K562 (cell line): Measurements from ENCODE around the gene IDI2. TPM values are rescaled to one million over a fixed set of nuclear protein-coding genes. Genes with fewer than 3 reads are reported as not detected.

Experiments used
- ATF7 ChIP-seq: fragments of 450-650 bp; IDR thresholded peaks from 2 replicates; pipeline ENCODE4 v1.7.1; 2014; ENCODE audit warnings: mild to moderate bottlenecking, moderate library complexity
- C11orf30 ChIP-seq: fragments of 450-650 bp; IDR thresholded peaks from 2 replicates; pipeline ENCODE4 v1.6.1; 2016; ENCODE audit warnings: low read depth, mild to moderate bottlenecking
- CAMTA2 ChIP-seq: fragments of 250-450 bp; sonication (Bioruptor Pico); conservative IDR thresholded peaks from 2 replicates; pipeline ENCODE4 v1.5.1; 2022
- CTBP1 ChIP-seq: fragments of 450-650 bp; IDR thresholded peaks from 2 replicates; pipeline ENCODE4 v1.6.1; 2016; ENCODE audit warnings: borderline replicate concordance
- DMBX1 ChIP-seq: fragments of 250-450 bp; sonication (Bioruptor Pico); IDR thresholded peaks from 2 replicates; pipeline ENCODE4 v1.8.0; 2022; ENCODE audit warnings: inconsistent platforms, mild to moderate bottlenecking, moderate library complexity, borderline replicate concordance
- E2F1 ChIP-seq: sonication (generic); formaldehyde crosslinking; IDR thresholded peaks from 2 replicates; pipeline ENCODE4 v1.8.1; 2023; ENCODE audit warnings: mild to moderate bottlenecking, missing genetic modification reagents, moderate library complexity
- FOXO4 ChIP-seq: fragments of 450-650 bp; formaldehyde crosslinking; IDR thresholded peaks from 2 replicates; pipeline ENCODE4 v1.4.0; 2020; ENCODE audit warnings: mild to moderate bottlenecking, moderate library complexity
- HDGF ChIP-seq: fragments of 450-650 bp; IDR thresholded peaks from 2 replicates; pipeline ENCODE4 v1.6.1; 2016
- KLF1 ChIP-seq: fragments of 450-650 bp; IDR thresholded peaks from 2 replicates; pipeline ENCODE4 v1.6.1; 2016; ENCODE audit warnings: missing genetic modification characterization, missing compliant biosample characterization
- KLF10 ChIP-seq: fragments of 250-450 bp; sonication (Bioruptor Pico); IDR thresholded peaks from 2 replicates; pipeline ENCODE4 v1.6.1; 2021; ENCODE audit warnings: matching md5 sums
- MAZ ChIP-seq, 2 experiments: fragments of 450-650 bp in 1 of 2; sonication (generic) in 1 of 2; formaldehyde crosslinking; IDR thresholded peaks in 1 of 2; conservative IDR thresholded peaks in 1 of 2; 2 replicates each; pipeline versions ENCODE4 v1.4.0 to v1.5.0; 2020; ENCODE audit warnings: mild to moderate bottlenecking in 1 of 2, missing genetic modification reagents in 1 of 2
- NFIC ChIP-seq: fragments of 450-650 bp; IDR thresholded peaks from 2 replicates; pipeline ENCODE4 v1.6.1; 2017; ENCODE audit warnings: mild to moderate bottlenecking, inconsistent platforms
- RB1 ChIP-seq: fragments of 450-650 bp; IDR thresholded peaks from 2 replicates; pipeline ENCODE4 v1.6.1; 2017; ENCODE audit warnings: low read depth, mild to moderate bottlenecking
- SAP30 ChIP-seq: fragments of 200-600 bp; sonication (generic); IDR thresholded peaks from 2 replicates; pipeline ENCODE4 v1.6.1; 2012; ENCODE audit warnings: borderline replicate concordance, low read depth, mild to moderate bottlenecking, moderate library complexity, low read length, control low read depth, inconsistent platforms; ENCODE audit not compliant: insufficient read depth, poor library complexity, severe bottlenecking
- SIN3B ChIP-seq: fragments of 450-650 bp; IDR thresholded peaks from 2 replicates; pipeline ENCODE4 v1.6.1; 2017; ENCODE audit warnings: low read depth, mild to moderate bottlenecking, moderate library complexity
- SUPT5H ChIP-seq: fragments of 450-650 bp; IDR thresholded peaks from 2 replicates; pipeline ENCODE4 v1.6.1; 2016
- TAF1 ChIP-seq: IDR thresholded peaks from 2 replicates; pipeline ENCODE4 v1.6.1; 2011; ENCODE audit warnings: mild to moderate bottlenecking, low read length, moderate library complexity; ENCODE audit not compliant: insufficient read depth, control insufficient read depth, severe bottlenecking; ENCODE audit errors: extremely low read depth
- ZBTB1 ChIP-seq: sonication (generic); formaldehyde crosslinking; IDR thresholded peaks from 2 replicates; pipeline ENCODE4 v1.8.1; 2023; ENCODE audit warnings: missing genetic modification reagents, low read depth, mild to moderate bottlenecking, borderline replicate concordance
- ZNF507 ChIP-seq: conservative IDR thresholded peaks from 2 replicates; pipeline ENCODE4 v1.6.1; 2017; ENCODE audit warnings: missing genetic modification characterization, missing compliant biosample characterization
- ZNF609 ChIP-seq: sonication (generic); formaldehyde crosslinking; IDR thresholded peaks from 2 replicates; pipeline ENCODE4 v1.8.1; 2023; ENCODE audit warnings: missing genetic modification reagents, mild to moderate bottlenecking, borderline replicate concordance
- polyA plus RNA-seq, 8 experiments: library from polyadenylated mRNA; depleted of rRNA in 4 of 8; stranded (reverse) in 5 of 8; unstranded in 3 of 8; fragments of >200 nt; fragmentation: Nextera tagmentation in 2 of 8; fragmentation: Illumina TruSeq in 1 of 8; extraction: Ambion mirVana in 2 of 8; extraction: Trizol in 1 of 8; gene quantifications; 2 replicates each; pipeline versions ENCODE4 v1.2.1 to v1.2.3, GENCODE V29; 2011 to 2014; ENCODE audit warnings: inconsistent platforms in 1 of 8, missing spikeins in 1 of 8
- total RNA-seq, 7 experiments: library from RNA; depleted of rRNA in 6 of 7; stranded (reverse); fragments of >200 nt in 6 of 7; fragmentation: Illumina TruSeq in 2 of 7; extraction: Trizol in 2 of 7; gene quantifications; 2 replicates each; pipeline versions ENCODE4 v1.2.1 to v1.2.3, GENCODE V29; 2011 to 2021; ENCODE audit warnings: low replicate concordance in 1 of 7

The IDI2 gene
- total and polyA plus RNA-seq, 9 of the 15 experiments (the other 6 are each of a cell fraction or from before 2014, with no cell fraction given): not detected

GRCh38 chr10:987870-988666, 37.6 kb downstream of the IDI2 start, which contains the start of gene GTPBP4 (continued):
- TF ChIP-seq ZNF609 (CRISPR knock-in tag) (no peak), MAZ (CRISPR knock-in tag; conservative IDR thresholded peaks at IDR 0.05 in 1 of 2, IDR thresholded peaks at IDR 0.05 in 1 of 2) (peak; percentile 60 to 68; a peak in 3 of 4 replicates), FOXO4 (CRISPR knock-in tag) (no peak), CAMTA2 (CRISPR knock-in tag) (no peak), HDGF (no peak), NFIC (peak; percentile 52; the same call in 1 of the 2 replicates), KLF1 (tag) (no peak), TAF1 (peak; percentile 80), CTBP1 (peak; percentile 58; the same call in 1 of the 2 replicates), SIN3B (peak; percentile 87), ATF7 (peak; percentile 89), C11orf30 (peak; percentile 95), KLF10 (CRISPR knock-in tag) (no peak), ZNF507 (tag) (no peak), E2F1 (CRISPR knock-in tag) (peak; percentile 27; the same call in 1 of the 2 replicates), SAP30 (peak; percentile 96), SUPT5H (peak; percentile 89), RB1 (peak; percentile 59; the same call in 1 of the 2 replicates), ZBTB1 (no peak), DMBX1 (no peak)
